Skeletal muscle cell (primary cell): Measurements from ENCODE around the gene MS4A14.
A peak's percentile ranks its signal among the peaks of the same experiment; 100 is the strongest.
"Not testable (repeated sequence)": the region's sequence is repeated elsewhere in the genome, so short reads cannot be mapped to it uniquely, and the experiment has no call there.

ENCODE experiments used
- DNase-seq: peaks from one replicate; pipeline ENCODE4 v3.0.0-alpha.2; 2010; ENCODE audit warnings: low read depth
- H3K4me3 ChIP-seq: 2 replicates; pipeline ENCODE4 v1.5.1; 2011; ENCODE audit warnings: low read depth, mild to moderate bottlenecking, control low read depth, low read length, moderate library complexity

MS4A14 gene, protein sequence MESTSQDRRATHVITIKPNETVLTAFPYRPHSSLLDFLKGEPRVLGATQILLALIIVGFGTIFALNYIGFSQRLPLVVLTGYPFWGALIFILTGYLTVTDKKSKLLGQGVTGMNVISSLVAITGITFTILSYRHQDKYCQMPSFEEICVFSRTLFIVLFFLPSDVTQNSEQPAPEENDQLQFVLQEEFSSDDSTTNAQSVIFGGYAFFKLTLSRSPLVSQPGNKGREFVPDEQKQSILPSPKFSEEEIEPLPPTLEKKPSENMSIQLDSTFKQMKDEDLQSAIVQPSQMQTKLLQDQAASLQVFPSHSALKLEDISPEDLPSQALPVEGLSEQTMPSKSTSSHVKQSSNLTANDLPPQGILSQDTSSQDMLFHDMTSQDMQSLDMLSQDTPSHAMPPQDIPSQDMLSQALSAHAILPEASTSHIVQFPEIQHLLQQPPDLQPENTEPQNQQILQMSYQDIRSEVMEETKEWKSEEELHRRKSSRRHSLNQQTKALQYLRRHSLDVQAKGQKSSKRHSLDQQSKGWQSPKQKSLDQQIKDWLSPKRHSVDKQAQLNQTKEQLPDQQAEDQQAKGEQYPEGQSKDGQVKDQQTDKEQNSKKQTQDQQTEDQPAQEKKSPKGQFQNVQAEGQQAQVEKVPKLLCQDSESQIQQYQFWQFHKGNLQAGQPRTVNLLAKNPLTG

DNA sequence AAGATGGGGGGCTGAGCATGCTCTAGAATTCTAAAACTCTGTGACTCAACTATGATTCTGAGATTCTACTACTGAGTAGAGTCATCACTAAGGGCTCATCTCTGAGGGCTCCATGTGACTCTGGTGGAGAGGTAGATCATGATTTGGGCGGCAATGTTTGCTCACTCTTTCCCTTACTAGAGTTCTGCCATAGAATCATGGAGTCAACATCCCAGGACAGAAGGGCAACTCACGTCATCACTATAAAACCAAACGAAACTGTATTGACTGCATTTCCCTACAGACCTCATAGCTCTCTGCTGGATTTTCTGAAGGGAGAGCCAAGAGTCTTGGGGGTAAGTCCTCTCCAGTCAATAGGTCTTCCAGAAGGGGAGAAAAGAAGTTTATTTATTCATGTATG, at the start of gene MS4A14:
Gene MS4A14 (plus strand): TSS at position 78 of the 400 bp plus-strand sequence. CDS start 120 bp downstream, at position 198.
- H3K4me3 ChIP-seq, result no peak within 1 kb of the TSS
- no peak for DNase-seq

DNA sequence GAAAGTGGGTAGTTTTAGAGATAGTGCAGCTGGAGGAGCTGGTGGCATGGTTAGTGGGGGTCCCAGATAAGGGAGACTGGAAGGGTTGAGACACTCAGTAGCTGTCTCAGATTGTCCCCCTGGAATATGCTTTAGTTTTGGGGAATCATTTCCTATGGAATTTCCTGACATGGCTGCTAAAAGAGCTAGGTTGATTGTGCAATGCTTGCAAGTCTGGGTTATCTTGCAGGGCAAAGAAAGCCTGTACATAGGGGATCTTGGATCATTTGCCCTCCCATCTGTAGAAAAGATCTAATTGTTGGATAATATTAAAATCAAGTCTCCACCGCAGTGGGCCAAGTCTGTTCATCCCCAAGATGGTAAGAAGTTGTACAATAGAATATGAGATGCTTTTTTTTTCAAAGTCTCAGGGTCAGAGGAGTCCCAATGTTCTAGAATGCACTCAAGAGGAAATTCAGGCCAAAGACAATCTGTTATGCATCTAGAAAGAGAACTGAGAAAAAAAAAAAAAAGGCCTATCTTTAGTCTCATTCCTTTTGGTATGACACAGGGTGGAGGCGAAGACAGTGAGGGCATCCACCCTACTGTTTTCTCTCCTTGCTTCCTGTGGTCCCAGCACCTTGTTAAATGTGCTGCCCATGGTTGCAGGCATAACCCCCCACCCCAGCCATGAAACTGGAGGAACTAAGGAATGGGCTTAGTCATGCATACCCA, 49.0 kb upstream of the MS4A14 start:
- DNase-seq, result no peak
- H3K4me3 ChIP-seq, result no peak overlapping the region

DNA sequence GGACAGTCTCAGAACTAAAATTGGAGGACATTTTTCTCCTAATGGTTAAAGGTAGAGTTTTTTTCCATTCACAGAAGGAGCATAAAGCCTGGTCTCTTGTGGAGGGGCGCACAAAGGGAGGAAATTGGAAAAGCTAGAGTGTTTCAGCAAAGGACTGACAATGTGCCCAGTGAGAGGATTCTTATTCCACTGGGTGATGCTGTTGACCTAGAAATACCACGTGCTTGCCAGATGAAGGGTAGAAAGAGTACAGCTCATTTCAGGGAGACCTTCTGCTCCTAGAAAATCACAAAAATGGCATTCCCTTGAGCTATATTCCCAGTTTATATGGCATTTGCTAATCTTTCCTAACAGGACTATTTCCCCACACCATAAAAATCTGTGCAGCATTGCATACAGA, 48.1 kb upstream of the MS4A14 start:
- DNase-seq, result no peak
- H3K4me3 ChIP-seq, result no peak overlapping the region

DNA sequence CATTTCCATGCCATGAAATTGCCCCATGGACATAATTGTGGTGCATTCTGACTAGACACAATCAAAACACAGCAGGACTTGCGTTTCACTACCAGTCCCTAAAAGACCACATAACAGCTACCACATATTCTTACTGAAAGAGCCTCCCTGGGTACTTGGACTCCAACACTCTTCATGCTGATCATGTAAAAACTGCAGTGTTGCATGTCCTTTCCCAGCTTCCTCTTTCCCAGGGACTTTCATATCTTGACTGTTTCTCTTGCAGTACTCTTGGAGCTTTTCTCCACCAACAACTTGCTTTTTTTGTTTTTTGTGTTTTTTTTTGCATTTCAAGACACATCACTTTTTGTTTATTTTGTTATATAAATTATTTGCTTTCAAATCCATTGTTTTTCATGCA, 46.3 kb upstream of the MS4A14 start:
- no peak for DNase-seq
- no peak overlapping the region for H3K4me3 ChIP-seq

DNA sequence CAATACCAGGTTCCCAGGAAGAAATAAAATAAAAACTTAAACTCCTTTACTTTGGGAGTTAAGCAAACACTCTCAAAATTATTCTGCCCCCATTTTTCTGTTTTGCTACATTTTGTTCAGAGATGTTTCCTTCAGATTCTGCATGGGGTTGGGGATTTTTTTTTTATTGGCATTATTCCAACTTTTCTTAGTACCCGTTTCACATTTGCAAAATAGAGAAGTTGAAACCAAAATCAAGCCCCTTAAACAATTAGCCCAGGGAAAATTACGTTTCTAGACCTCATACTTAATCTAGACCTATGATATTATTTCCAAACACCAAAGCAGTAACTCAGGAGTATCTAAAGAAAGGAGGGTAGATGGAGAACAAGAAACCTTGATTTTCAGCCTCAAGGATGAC, 38.5 kb upstream of the MS4A14 start:
- no peak for DNase-seq
- H3K4me3 ChIP-seq, result no peak overlapping the region

DNA sequence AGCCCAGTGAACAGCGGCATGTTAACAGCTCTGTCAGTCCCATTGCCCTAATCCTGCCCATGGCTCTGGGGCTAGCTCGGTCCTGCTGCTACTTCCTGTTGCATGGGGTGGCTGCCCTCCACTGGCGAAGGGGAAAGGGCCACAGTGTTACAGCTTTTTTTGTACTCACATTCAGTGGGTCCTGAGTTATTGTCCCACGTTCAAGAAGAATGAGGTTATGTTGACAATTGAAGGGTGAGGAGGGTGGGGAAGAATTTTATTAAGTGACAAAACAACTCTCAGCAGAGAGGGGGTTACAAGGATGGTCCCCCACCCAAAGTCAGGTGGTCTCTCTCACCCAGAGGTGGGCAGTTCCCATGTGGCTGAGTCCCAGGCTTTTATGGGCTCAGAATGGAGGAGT, 35.6 kb upstream of the MS4A14 start:
- DNase-seq, result no peak
- no peak overlapping the region for H3K4me3 ChIP-seq

DNA sequence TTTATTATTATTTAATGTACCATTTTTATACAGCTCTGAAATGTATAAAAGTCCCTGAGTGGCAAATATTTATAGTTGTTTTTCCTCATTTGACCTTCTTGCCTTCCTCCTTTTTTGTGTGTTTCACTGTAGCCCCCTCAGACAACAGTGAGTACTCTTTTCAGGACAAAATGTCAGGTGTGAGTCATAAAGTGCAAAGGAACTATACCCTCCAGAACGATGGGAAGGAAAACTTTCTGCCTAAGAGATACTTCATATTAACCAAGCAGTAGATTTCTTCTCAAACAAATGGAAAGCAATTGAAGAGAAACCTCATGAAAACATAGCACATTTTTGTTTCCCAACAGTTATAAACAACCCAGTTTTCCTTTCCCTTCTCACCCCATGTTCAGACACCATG, 34.0 kb upstream of the MS4A14 start:
- no peak for DNase-seq
- no peak overlapping the region for H3K4me3 ChIP-seq

DNA sequence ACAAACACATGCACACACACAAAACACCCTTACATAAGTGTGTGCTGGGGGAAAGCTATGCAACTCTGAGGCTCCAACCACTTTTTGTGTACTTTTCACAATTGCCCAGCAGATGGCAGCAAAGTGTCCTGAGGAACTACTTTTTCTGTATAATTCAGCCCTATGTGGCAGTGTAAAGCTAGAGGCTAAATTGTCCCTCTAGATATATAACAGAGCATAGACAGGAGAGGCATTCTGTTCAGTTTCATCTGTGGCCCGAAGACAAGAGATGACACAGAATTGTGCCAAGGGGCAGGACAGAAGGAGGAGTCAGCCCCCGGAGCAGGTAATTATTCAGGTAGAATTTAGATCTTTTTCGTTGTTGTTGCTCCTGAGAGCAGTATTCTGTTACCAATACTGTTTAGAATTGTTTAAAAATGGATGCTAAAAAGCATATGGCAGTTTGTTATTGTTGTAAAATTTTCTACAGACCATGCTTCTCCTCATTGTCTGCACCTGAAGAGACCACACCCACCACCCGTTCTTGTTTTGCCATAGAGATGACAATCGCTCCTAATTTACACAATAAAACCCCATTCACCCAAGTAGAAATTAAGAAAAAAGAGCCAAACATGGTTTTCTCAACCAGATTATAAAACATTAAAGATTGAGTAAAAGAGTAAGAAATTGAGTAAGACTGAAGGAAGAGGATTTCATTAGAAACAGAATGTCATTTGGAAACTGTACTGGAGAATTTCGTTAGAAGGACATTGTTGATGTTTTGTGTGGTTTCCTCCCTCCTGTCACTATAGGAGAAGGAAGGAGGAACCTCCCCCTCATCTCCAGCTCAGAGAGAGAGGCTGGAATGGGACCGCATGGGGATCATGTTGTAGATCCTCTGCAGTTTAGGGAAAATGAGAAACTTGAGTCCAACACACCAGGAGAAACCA, 32.5 kb upstream of the MS4A14 start:
- no peak overlapping the region for H3K4me3 ChIP-seq
- DNase-seq, result peak; percentile 2

DNA sequence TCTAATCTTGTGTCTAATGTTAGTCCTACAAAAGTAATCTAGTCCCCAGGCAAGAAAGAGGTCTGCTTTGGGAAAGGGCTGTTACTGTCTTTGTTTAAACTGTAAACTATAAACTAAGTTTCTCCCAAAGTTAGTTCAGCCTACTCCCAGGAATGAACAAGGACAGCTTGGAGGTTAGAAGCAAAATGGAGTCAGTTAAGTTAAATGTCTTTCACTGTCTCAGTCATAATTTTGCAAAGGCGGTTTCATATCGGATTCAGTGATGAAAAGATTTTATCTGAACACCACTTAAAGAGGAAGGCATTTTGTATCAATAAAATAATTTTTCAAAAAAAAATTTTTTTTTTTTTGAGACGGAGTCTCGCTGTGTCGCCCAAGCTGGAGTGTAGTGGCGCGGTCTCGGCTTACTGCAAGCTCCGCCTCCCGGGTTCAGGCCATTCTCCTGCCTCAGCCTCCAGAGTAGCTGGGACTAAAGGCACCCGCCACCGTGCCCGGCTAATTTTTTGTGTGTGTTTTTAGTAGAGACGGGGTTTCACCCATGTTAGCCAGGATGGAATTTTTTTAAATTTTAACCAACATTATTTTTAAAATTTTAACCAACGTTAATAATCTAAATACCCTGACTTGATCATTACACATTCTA, 29.9 kb upstream of the MS4A14 start:
- not testable (repeated sequence) for DNase-seq

DNA sequence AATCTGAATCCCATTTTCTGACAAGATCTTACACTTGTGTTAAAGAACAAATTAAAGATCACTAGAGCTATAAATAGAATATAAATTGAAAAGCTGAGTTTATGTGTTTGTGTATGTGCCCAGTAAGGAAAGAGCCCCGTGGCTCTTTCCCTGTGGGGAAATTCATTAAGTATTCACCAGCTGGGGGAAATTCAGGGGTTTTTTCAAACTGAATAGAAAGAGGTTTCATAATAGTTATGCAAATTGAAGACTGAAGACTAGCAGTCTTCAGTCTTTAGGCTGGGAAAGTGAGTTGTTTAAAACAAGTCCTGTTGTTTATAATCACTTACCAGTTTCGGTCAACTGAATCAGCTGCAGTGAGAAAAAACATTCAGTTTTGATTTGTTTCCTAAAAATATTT, 29.2 kb upstream of the MS4A14 start:
- no peak for DNase-seq
- no peak overlapping the region for H3K4me3 ChIP-seq

More for the DNA sequence above, 29.9 kb upstream of the MS4A14 start:
- not testable (repeated sequence) for H3K4me3 ChIP-seq

DNA sequence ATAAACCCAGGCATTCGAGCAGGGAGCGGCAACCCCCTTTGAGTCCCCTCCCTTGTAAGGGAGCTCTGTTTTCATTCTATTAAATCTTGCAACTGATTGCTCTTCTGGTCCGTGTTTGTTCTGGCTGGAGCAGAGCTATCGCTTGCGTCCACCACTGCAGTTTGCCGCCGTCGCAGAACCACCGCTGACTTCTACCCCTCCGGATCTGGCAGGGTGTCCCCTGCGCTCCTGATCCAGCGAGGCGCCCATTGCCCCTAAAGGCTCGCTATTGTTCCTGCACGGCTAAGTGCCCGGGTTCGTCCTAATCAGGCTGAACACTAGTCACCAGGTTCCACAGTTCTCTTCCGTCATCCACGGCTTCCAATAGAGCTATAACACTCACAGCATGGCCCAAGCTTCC, 28.4 kb upstream of the MS4A14 start:
- no peak for DNase-seq
- H3K4me3 ChIP-seq, result no peak overlapping the region

DNA sequence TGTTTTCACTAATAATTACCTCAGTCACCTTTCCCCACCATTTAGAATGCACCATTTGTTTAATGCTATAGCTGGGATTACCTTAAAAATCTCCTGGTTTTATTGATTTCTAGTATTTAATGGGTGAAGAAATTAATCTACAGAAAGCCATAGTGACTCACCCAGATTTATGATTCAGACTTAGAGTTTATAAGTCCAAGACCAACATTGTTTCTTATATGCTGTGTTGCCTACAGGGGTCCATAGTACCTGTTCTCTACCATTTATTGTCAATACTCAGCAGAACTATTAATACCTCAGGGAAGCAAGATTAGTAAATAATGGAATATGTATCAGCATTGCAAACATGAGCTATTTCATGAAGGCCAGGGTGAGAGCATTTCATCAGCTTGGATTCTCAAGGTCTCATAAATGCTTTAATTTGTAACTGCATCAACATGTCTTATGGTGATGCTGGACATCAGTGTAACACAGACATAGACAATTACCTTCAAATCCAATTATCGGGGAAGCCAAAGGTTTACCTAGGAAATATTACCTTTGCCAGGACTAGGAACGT, 25.9 kb upstream of the MS4A14 start:
- no peak for DNase-seq
- H3K4me3 ChIP-seq, result no peak overlapping the region

DNA sequence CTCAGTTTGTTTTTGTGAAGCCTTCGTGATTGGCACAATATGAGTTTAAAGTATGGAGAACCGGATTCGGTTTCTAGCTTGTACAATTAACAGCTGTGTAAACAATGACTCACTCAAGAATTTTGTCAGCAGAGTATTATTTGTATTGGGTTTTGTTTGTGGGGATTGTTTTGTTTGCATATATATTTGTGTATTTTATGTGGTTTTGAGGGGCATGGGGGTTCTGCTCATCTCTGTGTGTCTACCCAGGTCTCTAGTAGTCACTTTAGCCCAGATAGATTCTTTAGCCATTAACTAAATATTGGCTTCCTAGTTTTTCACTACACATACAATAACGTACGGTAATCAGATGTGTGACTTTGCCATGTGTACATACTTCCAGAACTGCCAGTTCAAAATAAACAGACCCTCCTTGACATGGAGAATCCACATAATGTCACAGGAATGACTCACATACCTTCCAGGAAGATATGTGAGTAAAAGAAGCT, 25.4 kb upstream of the MS4A14 start:
- DNase-seq, result no peak

DNA sequence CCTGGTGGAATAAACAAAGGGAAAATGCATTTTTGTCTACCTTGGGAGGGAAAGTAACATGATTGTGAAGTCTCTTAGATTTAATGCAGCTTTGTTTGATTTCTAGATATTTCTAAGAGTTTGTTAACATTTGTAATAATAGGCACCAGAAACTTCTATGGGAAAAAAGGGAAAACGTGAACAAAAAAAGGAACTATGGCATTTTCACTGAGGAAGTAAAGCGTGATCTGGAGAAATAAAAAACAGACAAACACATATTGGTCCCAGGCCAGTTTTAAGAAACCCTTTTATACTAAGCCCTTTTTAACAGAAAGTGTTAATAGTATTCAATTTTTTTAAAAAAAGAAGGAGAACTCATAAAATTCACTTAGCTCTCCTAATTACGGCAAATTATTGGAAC, 24.9 kb upstream of the MS4A14 start:
- DNase-seq, result no peak
- H3K4me3 ChIP-seq, result no peak overlapping the region

More for the DNA sequence above, 25.4 kb upstream of the MS4A14 start:
- H3K4me3 ChIP-seq, result no peak overlapping the region

DNA sequence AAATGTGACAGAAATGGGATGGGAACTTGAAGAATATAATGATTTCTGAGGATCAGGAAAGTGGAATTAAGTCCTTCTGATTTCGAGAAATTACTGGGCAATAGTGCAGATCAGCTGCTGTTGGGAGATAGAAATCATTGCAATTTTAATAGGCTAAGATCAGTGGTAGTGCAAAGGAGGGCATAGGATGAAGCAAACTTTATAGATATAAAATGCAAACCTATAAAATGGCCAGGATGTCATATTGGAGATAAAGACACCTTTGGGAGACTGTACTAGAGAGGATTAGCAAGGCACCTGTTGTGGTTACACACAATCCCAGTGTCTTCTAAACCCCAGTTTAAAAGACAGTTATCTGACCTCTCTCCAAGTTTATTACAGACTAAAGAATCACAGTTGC, 24.4 kb upstream of the MS4A14 start:
- DNase-seq, result no peak
- no peak overlapping the region for H3K4me3 ChIP-seq

DNA sequence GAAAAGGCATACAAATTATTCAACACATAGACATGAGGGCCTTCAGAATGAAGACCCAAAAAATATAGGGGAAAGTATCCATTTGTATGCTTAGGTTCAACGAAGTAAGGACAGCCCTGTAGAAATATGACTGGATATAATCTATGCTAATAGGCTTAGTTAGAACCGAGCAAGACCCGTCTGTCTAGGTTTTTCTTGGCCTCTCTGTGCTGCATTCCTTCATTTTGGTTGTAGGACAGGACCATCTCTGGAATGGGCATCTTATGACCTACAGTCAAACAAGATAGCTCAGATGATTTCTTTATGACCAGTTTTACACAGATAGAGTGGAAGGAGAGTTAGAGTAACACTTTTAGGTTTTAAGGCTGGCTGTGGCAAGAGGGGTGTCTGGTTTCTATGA, 23.5 kb upstream of the MS4A14 start:
- H3K4me3 ChIP-seq, result no peak overlapping the region
- DNase-seq, result no peak

DNA sequence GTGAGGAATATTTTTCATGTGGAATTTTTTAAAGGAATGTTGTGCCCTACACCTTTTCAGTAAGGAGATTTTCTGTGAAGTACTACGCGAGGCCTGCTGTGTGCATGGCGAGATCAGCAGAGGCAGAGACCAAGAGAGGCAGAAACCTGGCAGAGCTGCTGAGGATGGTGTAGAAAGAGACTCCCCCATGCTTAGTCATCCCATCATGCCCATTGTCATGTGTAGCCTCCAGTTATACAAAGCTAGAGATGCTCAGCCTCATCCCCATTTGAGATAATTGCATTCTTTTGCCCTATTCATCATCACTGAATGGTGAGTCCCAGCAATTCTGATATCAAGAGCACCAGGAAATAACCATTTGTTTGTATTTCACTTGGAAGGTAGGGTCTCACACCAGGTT, 20.9 kb upstream of the MS4A14 start:
- no peak for DNase-seq
- H3K4me3 ChIP-seq, result no peak overlapping the region

DNA sequence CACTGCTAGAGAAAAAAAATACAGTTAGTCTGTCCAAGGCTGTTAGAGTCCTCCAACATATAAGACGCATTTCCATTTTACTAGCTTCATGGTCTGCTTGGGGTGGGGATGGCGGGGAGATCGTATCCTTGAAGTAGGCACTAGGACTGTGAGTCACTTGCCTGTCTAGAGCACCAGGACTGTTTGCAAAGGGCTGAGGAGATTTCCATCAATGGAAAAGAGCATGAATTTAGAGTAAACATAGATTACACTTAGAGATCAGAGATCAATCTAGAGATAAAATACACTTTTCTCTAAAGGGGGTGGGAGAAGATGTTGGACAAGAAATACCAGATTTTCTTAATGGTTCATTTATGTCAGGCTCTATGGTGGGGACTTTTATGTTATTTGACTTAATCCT, 19.7 kb upstream of the MS4A14 start:
- DNase-seq, result no peak

More for the DNA sequence above, 19.7 kb upstream of the MS4A14 start:
- no peak overlapping the region for H3K4me3 ChIP-seq
